A549 (cell line): ENCODE measurements around the gene CD63. TPM values are rescaled to one million over a fixed set of nuclear protein-coding genes. Genes with fewer than 3 reads are reported as not detected.

Source experiments
- ATAC-seq, 2 experiments: fragments of 200-7000 bp in 1 of 2; fragments of >200 bp in 1 of 2; cut with Nextera tagmentation in 1 of 2; cut with Tn5 transposase in 1 of 2; 3 replicates each; pipeline versions ENCODE4 v1.8.0 to v1.9.1; 2018 to 2020; ENCODE audit warnings: mild to moderate bottlenecking in 1 of 2, moderate library complexity in 1 of 2
- CTCF ChIA-PET: fragments of 300-600 bp; sonication (Branson Sonifier 250); formaldehyde crosslinking; extraction: SDS; loops from one replicate; lab custom pipeline; 2021; ENCODE audit warnings: antibody characterized with exemption, inconsistent platforms; lab: Yijun Ruan, JAX
- POLR2A ChIA-PET: fragments of 350-600 bp; formaldehyde crosslinking; extraction: SDS; loops from one replicate; lab custom pipeline; 2021; ENCODE audit warnings: antibody characterized with exemption, inconsistent platforms; lab: Yijun Ruan, JAX
- DNase-seq, 2 experiments: peaks; one replicate each; pipeline versions ENCODE4 v3.0.0 to v3.0.0-alpha.2; 2011 to 2016; ENCODE audit warnings: low read depth in 1 of 2, low spot score in 1 of 2
- FAIRE-seq: peaks from 2 replicates; lab custom pipeline; 2011; peaks lifted over from hg19 to GRCh38; lab: Jason Lieb, UNC
- H3K27ac ChIP-seq, 2 experiments: fragments of >200 bp; sonication (Bioruptor Twin); formaldehyde crosslinking; 3 replicates each; pipeline ENCODE4 v1.5.1; 2016 to 2017
- H3K4me1 ChIP-seq: fragments of >200 bp; sonication (Bioruptor Twin); formaldehyde crosslinking; 3 replicates; pipeline ENCODE4 v1.6.1; 2016
- H3K4me2 ChIP-seq: fragments of >200 bp; sonication (Bioruptor Twin); formaldehyde crosslinking; 3 replicates; pipeline ENCODE4 v1.6.1; 2016
- H3K4me3 ChIP-seq: fragments of >200 bp; sonication (Bioruptor Twin); formaldehyde crosslinking; 3 replicates; pipeline ENCODE4 v1.5.1; 2016
- H3K9me3 ChIP-seq: fragments of >200 bp; sonication (Bioruptor Twin); formaldehyde crosslinking; 3 replicates; pipeline ENCODE4 v1.6.1; 2016
- ATOH8 ChIP-seq: fragments of 250-450 bp; sonication (Bioruptor Pico); IDR thresholded peaks from 2 replicates; pipeline ENCODE4 v1.5.0; 2020; ENCODE audit warnings: low read depth, mild to moderate bottlenecking, moderate library complexity
- BCL3 ChIP-seq: fragments of >200 bp; sonication (Bioruptor Twin); formaldehyde crosslinking; IDR thresholded peaks from 3 replicates; pipeline ENCODE4 v1.6.1; 2016
- BHLHE40 ChIP-seq: IDR thresholded peaks from 2 replicates; pipeline ENCODE4 v1.6.1; 2012; ENCODE audit warnings: low read depth, low read length, inconsistent platforms
- CBX2 ChIP-seq: fragments of 200-600 bp; sonication (generic); IDR thresholded peaks from 2 replicates; pipeline ENCODE4 v1.6.1; 2016; ENCODE audit warnings: low read depth, mild to moderate bottlenecking, borderline replicate concordance
- CHD2 ChIP-seq: fragments of 150-350 bp; IDR thresholded peaks from 2 replicates; pipeline ENCODE4 v1.6.1; 2014; ENCODE audit warnings: low read length; ENCODE audit not compliant: partially characterized antibody
- E2F6 ChIP-seq: IDR thresholded peaks from 2 replicates; pipeline ENCODE4 v1.6.1; 2012; ENCODE audit warnings: low read depth, borderline replicate concordance
- EHF ChIP-seq: fragments of 250-450 bp; sonication (Bioruptor Pico); IDR thresholded peaks from 2 replicates; pipeline ENCODE4 v1.5.0; 2020; ENCODE audit warnings: mild to moderate bottlenecking
- EHMT2 ChIP-seq: fragments of 200-600 bp; sonication (generic); IDR thresholded peaks from 2 replicates; pipeline ENCODE4 v1.6.1; 2016; ENCODE audit warnings: antibody characterized with exemption, low read depth, mild to moderate bottlenecking, moderate library complexity
- EP300 ChIP-seq, 2 experiments: fragments of >200 bp; sonication (Bioruptor Twin); formaldehyde crosslinking; IDR thresholded peaks; 2 replicates in 1 of 2; 3 replicates in 1 of 2; pipeline ENCODE4 v1.6.1; 2016 to 2017
- ESRRA ChIP-seq: fragments of 150-350 bp; IDR thresholded peaks from 2 replicates; pipeline ENCODE4 v1.6.1; 2014; ENCODE audit warnings: mild to moderate bottlenecking, low read length, borderline replicate concordance
- FOSL2 ChIP-seq, 2 experiments: fragments of 450-650 bp in 1 of 2; fragments of >200 bp in 1 of 2; sonication (Bioruptor Twin) in 1 of 2; formaldehyde crosslinking; IDR thresholded peaks; 2 replicates each; pipeline versions ENCODE4 v1.5.0 to v1.6.1; 2016 to 2020; ENCODE audit warnings: mild to moderate bottlenecking in 1 of 2, moderate library complexity in 1 of 2
- HEYL ChIP-seq: fragments of 250-450 bp; sonication (Bioruptor Pico); IDR thresholded peaks from 2 replicates; pipeline ENCODE4 v1.8.0; 2021; ENCODE audit warnings: mild to moderate bottlenecking, moderate library complexity
- HOXA7 ChIP-seq: fragments of 250-450 bp; sonication (Bioruptor Pico); IDR thresholded peaks from 2 replicates; pipeline ENCODE4 v1.5.0; 2020; ENCODE audit warnings: mild to moderate bottlenecking, moderate library complexity
- HOXB13 ChIP-seq: fragments of 250-450 bp; sonication (Bioruptor Pico); IDR thresholded peaks from 2 replicates; pipeline ENCODE4 v1.5.0; 2020; ENCODE audit warnings: low read depth, mild to moderate bottlenecking, moderate library complexity
- MAFK ChIP-seq: fragments of 450-650 bp; IDR thresholded peaks from 2 replicates; pipeline ENCODE4 v1.6.1; 2014; ENCODE audit not compliant: partially characterized antibody
- MAX ChIP-seq: IDR thresholded peaks from 2 replicates; pipeline ENCODE4 v1.6.1; 2012
- MAZ ChIP-seq: fragments of 150-350 bp; IDR thresholded peaks from 2 replicates; pipeline ENCODE4 v1.6.1; 2014; ENCODE audit warnings: antibody characterized with exemption, low read depth, low read length, borderline replicate concordance
- MYC ChIP-seq: IDR thresholded peaks from 2 replicates; pipeline ENCODE4 v1.6.1; 2012; ENCODE audit warnings: mild to moderate bottlenecking, inconsistent platforms, low read length, improper control_type of control experiment, borderline replicate concordance
- NPAS2 ChIP-seq: fragments of 250-450 bp; sonication (Bioruptor Pico); IDR thresholded peaks from 2 replicates; pipeline ENCODE4 v1.8.0; 2022; ENCODE audit warnings: mild to moderate bottlenecking, moderate library complexity, borderline replicate concordance
- NR3C1 ChIP-seq: fragments of >200 bp; sonication (Bioruptor Twin); formaldehyde crosslinking; IDR thresholded peaks from 3 replicates; pipeline ENCODE4 v1.6.1; 2017
- RFX5 ChIP-seq: fragments of 450-650 bp; IDR thresholded peaks from 2 replicates; pipeline ENCODE4 v1.7.1; 2014; ENCODE audit warnings: antibody characterized with exemption, mild to moderate bottlenecking, moderate library complexity
- RNF2 ChIP-seq: fragments of 200-600 bp; sonication (generic); IDR thresholded peaks from 2 replicates; pipeline ENCODE4 v1.6.1; 2016; ENCODE audit warnings: low read depth, mild to moderate bottlenecking, antibody characterized with exemption, moderate library complexity, borderline replicate concordance
- SMC3 ChIP-seq: fragments of >200 bp; sonication (Bioruptor Twin); formaldehyde crosslinking; IDR thresholded peaks from 3 replicates; pipeline ENCODE4 v1.6.1; 2018; ENCODE audit warnings: inconsistent platforms
- SREBF2 ChIP-seq: fragments of 450-650 bp; IDR thresholded peaks from 2 replicates; pipeline ENCODE4 v1.6.1; 2014; ENCODE audit warnings: mild to moderate bottlenecking, moderate library complexity
- ZFP36 ChIP-seq: fragments of 450-650 bp; IDR thresholded peaks from 2 replicates; pipeline ENCODE4 v1.6.1; 2014; ENCODE audit warnings: borderline replicate concordance; ENCODE audit not compliant: partially characterized antibody
- ZSCAN20 ChIP-seq: fragments of 250-450 bp; sonication (Bioruptor Pico); IDR thresholded peaks from 2 replicates; pipeline ENCODE4 v1.8.0; 2022; ENCODE audit warnings: mild to moderate bottlenecking, moderate library complexity
- WGBS: methylation state at CpG from one replicate; pipeline ENCODE4 v1.1.6; 2017; ENCODE audit errors: missing lambda C conversion rate; 5-methylcytosine and 5-hydroxymethylcytosine counted together
- polyA plus RNA-seq, 4 experiments: library from polyadenylated mRNA; depleted of rRNA in 3 of 4; stranded (reverse); fragments of >200 nt; fragmentation: RNase III in 1 of 4; extraction: RNeasy Plus Mini Kit Qiagen cat#74134 plus additional on column Dnase treatment in 1 of 4; gene quantifications; 2 replicates in 3 of 4; 3 replicates in 1 of 4; pipeline ENCODE4 v1.2.3, GENCODE V29; 2011 to 2017

CD63 gene
- polyA plus RNA-seq, 2 of the 4 experiments (the other 2 are of a cell fraction): 530 to 724 TPM

GRCh38 chr12:55715169-55715764 lies 13.5 kb downstream of the CD63 start:
- POLR2A ChIA-PET: interaction anchor here (0.7 to 1.5 kb wide), 7 partner anchors 9 to 115 kb away, joined by 4 to 10 read pairs (median 5); partner anchors contain the start of genes CD63, DNAJC14, ORMDL2 and SARNP
- peak overlapping the region; percentile 86 for H3K4me3 ChIP-seq
- peak overlapping the region; percentile 96 to 97 for H3K27ac ChIP-seq
- 80% methylated on average over 7 of the region's 7 CpGs for WGBS
- H3K9me3 ChIP-seq: no peaks in the 10 kb centered on the region
- CTCF ChIA-PET: interaction anchor here (1.0 to 12.3 kb wide), 7 partner anchors 9 to 58 kb away, joined by 3 to 139 read pairs (median 20); partner anchors contain the start of genes GDF11 and ITGA7
- peaks cover 40% of the 10 kb centered on the region for H3K4me1 ChIP-seq
- TF ChIP-seq CHD2 (no peak), CBX2 (no peak), ZFP36 (no peak), ESRRA (no peak), EHMT2 (no peak), HOXB13 (CRISPR knock-in tag) (no peak)
- TF ChIP-seq, all 56 proteins: peak for 0
- H3K4me2 ChIP-seq: peak overlapping the region; percentile 93
- FAIRE-seq (no peak), DNase-seq (peak in 1 of 2 experiments; percentile 24), ATAC-seq (no peak)

GRCh38 chr12:55713721-55714120 lies 15.1 kb downstream of the CD63 start:
- Histone ChIP-seq H3K27ac (no peak overlapping the region), H3K4me1 (peaks cover 28% of the 10 kb centered on the region), H3K4me2 (0 out of 3 replicates have a peak overlapping the region, but pooled peaks have one; percentile 11), H3K9me3 (no peaks in the 10 kb centered on the region), H3K4me3 (no peak overlapping the region)
- CTCF ChIA-PET: interaction anchor here (12.3 kb wide), 1 partner anchor 24 kb away, joined by 139 read pairs; the partner anchor contains the start of gene GDF11
- TF ChIP-seq EHF (CRISPR knock-in tag) (no peak), NPAS2 (CRISPR knock-in tag) (no peak), EHMT2 (no peak), MYC (no peak), FOSL2 (IDR thresholded peaks at IDR 0.05) (no peak), FOSL2 (CRISPR knock-in tag; IDR thresholded peaks at IDR 0.05) (peak; percentile 72), HOXA7 (no peak), NR3C1 (no peak)
- POLR2A ChIA-PET: no interaction called here
- FAIRE-seq: no peak
- DNase-seq: peak; percentile 29 to 40
- WGBS: 26% methylated on average over 2 of the region's 2 CpGs
- no peak for ATAC-seq

GRCh38 chr12:55712700-55713415 lies 16.0 kb downstream of the CD63 start:
- no peak for FAIRE-seq
- WGBS: 5% methylated on average over 1 of the region's 1 CpG

More at GRCh38 chr12:55712700-55713415, 16.0 kb downstream of the CD63 start:
- POLR2A ChIA-PET: no interaction called here
- no peak overlapping the region for H3K4me2 ChIP-seq
- DNase-seq: no peak
- no peak overlapping the region for H3K27ac ChIP-seq
- CTCF ChIA-PET: interaction anchor here (0.7 to 1.8 kb wide), 6 partner anchors 9 to 733 kb away, joined by 3 to 9 read pairs (median 4); a partner anchor contains a TSS
- no peak overlapping the region for H3K4me3 ChIP-seq
- no peaks in the 10 kb centered on the region for H3K9me3 ChIP-seq
- peaks cover 29% of the 10 kb centered on the region for H3K4me1 ChIP-seq
- ATAC-seq: no peak
- no peak for TF ChIP-seq MAZ
- TF ChIP-seq BCL3: no peak
- TF ChIP-seq SREBF2: no peak
- no peak for TF ChIP-seq RFX5
- TF ChIP-seq ZFP36: no peak
- no peak for TF ChIP-seq ZSCAN20 (CRISPR knock-in tag)
- no peak for TF ChIP-seq FOSL2 (IDR thresholded peaks at IDR 0.05)
- TF ChIP-seq FOSL2 (CRISPR knock-in tag; IDR thresholded peaks at IDR 0.05): no peak
- no peak for TF ChIP-seq E2F6
- TF ChIP-seq HEYL (CRISPR knock-in tag): no peak
- no peak for TF ChIP-seq MAX
- no peak for TF ChIP-seq SMC3
- TF ChIP-seq NPAS2 (CRISPR knock-in tag): no peak
- no peak for TF ChIP-seq ESRRA
- no peak for TF ChIP-seq NR3C1
- TF ChIP-seq BHLHE40: no peak
- no peak for TF ChIP-seq RNF2
- TF ChIP-seq ATOH8 (CRISPR knock-in tag): no peak
- no peak for TF ChIP-seq HOXB13 (CRISPR knock-in tag)
- TF ChIP-seq MAFK: no peak
- no peak for TF ChIP-seq EP300 (IDR thresholded peaks at IDR 0.05)
